DMS79 (cell line): ENCODE results near the gene KCNAB3.
A peak's percentile ranks its signal among the peaks of the same experiment; 100 is the strongest.

ENCODE experiments used
- DNase-seq: peaks from one replicate; lab custom pipeline; 2025; lab: John Stamatoyannopoulos, UW

The KCNAB3 gene

DNA sequence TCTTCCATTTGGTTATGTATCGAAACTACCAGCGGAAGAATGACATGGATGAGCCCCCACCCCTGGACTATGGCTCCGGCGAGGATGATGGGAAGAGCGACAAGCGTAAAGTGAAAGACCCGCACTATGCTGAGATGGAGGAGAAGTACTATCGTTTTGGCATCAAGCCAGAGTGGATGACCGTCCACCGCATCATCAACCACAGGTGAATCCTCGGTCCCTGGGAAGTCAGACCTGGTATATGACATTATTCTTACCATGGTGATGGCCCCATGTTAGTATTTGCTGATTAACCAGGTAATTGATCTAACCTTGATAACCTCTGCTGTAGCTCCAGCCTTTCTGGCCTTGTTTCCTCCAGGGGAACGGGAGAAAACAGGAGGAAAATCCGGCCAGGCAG is 32.6 kb downstream of the KCNAB3 start:
- DNase-seq: no peak

DNA sequence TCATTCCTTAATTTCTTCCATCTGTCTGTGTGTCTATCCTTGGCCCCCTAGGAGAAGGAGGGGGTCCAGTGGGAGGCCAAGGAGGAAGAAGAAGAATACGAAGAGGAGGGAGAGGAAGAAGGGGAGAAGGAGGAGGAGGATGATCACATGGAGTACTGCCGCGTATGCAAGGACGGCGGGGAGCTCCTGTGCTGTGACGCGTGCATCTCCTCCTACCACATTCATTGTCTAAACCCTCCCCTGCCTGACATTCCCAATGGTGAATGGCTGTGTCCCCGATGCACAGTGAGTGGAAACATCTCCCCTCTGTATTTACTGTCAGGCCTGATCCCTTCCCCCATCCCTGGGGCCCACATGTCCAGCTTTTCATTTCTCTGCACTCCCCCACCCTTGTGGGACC is 34.8 kb downstream of the KCNAB3 start:
- DNase-seq: no peak

- no peak for DNase-seq
These were observed 35.4 kb downstream of the KCNAB3 start for GRCh38 chr17:7894226-7894625.

GRCh38 chr17:7893187-7893880 is 36.3 kb downstream of the KCNAB3 start:
- no peak for DNase-seq

DNA sequence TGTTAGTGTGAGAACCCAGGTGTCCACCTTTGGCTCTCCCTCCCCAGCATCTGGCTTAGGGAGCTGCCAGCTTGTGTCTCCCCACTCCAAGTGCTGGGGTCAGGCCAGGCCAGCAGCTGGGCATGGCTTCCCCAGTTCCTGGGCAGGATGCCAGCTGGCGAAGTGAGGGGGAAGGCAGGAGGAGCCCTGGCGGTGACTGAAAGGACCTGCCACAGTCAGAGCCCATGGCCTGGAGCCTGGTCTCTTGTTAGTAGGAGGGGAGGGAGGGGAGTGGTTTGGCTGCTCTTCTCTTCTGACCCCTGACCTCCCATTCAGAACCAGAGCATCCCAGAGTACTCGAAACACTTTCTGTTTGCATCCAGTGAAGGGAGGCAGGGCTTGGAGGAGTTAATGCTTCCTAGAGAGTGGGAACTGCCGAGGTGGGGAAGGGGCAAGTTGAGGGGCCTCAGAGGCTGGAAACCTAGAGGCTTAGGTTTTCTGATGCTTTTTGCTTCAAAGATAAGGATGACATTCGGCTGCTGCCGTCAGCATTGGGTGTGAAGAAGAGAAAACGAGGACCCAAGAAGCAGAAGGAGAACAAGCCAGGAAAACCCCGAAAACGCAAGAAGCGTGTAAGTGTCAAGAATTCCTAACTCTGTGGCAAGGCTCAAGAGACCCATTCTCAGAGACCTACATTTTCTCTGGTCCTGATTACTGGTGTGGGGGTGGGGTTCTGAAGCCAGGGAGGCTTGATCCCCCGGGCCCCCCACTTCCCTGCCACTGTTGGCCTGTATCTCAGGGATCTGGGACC is 40.3 kb downstream of the KCNAB3 start:
- peak; percentile 95 for DNase-seq

DNA sequence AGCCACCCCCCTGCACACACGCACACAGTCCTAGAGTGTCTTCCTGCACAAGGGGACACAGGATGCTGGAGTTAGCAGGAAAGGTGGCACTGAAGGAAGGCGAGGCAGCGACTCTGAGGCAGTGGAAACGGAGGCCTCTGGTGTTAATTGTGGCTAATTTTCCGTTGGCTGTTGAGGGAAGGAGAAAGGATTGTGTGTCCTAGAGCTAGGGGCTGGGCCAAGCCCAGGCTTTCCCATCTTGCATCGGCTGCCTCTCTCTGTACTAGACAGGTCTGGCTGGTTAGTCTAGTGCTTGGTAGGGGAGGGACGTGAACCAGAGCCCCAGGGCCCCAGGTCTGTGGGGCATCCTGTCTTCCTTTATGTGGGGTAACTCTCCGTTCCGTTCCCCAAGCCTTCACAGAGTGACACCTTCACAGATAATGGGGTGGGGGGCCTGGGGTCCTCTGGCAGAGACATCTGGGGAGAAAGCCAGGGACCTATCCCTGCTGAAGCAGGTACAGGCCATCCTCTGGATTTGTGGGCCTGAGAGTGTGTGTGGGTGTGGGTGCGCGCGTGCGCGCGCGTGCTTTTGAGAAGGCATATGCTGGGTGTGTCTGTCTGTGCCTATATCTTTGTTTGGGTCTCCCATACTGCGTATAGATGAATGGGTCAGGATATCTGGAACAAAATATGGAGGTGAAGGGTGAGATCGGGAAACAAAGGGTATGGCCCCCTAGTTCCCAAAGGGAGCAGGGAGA is 41.3 kb downstream of the KCNAB3 start, which contains the start of gene CHD3:
Gene CHD3 (plus strand): TSS at position 606 of the 737 bp plus-strand sequence. CDS start 212 bp downstream, outside the sequence.
- peak; percentile 59 for DNase-seq

GRCh38 chr17:7887482-7888183 is 42.0 kb downstream of the KCNAB3 start:
- DNase-seq: peak; percentile 94

GRCh38 chr17:7887038-7887481 is 42.6 kb downstream of the KCNAB3 start:
- DNase-seq: no peak

DNA sequence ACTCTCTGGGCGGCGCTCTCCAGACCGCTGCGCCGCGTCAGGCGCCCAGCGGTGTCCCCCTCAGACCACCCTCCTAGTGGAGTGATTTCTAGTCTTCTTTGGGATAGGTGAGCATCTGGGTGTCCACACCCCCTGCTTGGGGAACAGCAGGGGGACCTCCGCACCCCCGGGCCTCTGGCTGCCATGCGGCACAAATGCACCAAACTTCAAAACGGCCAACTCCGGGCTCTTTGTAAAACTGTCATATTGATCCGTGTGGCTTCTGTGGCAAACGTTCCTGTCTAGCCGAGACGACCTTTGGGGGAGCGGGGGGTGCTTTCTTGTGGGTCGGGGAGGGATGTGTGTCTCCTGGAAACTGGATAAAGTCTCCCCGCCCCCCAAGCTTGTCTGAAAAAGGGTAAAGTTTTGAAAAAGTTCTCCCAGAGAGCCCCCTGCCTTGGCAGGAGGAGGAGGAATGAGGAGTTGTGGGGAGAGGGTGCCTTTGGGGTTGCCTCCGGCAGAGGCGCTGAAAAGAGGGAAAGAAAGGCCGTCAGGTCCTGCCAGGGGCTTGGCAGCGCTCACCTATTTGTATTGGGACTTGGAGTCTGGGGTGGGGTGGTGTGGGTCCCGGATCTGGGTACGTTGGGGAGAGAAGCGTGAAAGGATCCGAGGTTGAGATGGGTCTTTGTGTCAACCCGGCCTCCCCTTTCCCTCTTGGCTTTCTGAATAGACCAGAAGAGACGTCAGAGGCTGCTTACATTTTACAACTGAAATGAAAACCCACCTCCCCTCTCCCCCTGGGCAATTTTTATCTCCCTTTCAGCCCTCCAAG is 43.2 kb downstream of the KCNAB3 start:
- peak; percentile 53 for DNase-seq

DNA sequence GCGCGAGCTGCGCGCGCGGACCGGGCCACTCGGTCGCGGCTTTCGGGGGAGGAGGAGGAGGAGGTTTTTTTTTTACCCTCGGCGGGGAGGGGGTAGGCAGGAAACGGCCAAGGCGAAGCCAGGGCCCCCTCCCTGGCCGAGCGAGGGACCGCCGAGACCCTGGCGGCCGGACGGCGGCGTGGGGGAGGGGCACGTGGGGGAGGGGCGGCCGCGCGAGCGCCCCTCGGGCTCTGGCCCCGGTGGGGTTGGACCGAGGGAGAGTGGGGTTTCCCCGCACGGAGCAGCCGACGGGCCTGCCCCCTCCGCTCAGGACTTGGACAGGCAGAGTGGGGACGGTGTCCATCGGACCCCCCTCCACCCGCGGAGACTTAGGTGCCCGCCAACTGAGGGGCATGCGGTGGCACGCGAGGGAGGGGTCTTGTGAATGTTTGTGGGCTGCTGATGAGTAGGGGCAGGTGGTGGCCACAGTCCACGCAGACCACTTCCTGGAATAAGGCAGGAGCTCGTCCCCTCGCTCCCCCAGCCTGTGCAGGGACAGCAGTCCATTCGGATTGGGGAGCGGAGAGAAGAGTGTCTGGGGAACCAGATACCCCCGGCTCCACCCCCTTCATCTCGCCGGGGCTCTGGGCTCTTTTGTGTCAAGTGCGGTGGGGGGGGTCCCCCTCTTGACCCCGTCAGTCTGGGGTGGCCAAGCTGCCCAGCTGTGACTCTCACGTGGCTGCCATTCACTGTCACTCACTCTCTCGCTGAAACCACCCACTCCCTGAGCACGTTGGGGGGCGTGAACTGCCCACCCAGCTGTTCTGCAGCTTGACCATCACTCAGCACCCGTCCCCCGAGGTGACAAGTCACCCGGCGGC is 44.1 kb downstream of the KCNAB3 start:
- peak; percentile 55 for DNase-seq

DNA sequence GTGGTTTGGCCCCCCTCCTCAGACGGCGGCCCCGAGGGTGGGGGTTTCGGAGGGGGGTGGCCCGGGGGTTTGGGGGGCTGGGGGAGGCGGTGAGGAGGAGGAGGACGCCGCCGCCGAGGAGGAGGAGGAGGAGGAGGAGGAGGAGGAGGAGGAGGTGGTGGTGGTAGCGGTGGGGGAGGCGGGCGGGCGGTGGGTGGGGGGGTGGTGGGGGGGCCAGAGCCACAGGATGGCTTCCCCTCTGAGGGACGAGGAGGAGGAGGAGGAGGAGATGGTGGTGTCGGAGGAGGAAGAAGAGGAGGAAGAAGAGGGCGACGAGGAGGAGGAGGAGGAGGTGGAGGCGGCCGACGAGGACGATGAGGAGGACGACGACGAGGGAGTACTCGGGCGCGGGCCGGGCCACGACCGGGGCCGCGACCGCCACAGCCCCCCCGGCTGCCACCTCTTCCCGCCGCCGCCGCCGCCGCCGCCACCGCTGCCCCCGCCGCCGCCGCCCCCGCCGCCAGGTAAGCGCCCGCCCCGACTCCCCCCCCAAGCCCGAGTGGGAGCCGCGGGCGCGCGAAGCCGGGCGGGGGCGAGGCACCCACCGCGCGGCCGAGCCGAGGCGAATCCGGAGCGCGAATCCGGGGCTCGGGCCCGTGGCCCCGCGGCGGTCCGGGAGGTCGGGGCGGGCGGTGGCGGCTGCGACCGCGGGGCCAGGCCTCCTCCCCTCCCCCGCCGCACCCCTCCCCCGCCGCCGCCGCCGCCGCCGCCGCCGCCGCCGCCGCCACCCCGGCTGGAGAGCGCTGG is 44.9 kb downstream of the KCNAB3 start:
- DNase-seq: no peak

GRCh38 chr17:7883781-7884386 is 45.8 kb downstream of the KCNAB3 start:
- peak; percentile 28 for DNase-seq

GRCh38 chr17:7882629-7883028 is 47.0 kb downstream of the KCNAB3 start:
- no peak for DNase-seq

GRCh38 chr17:7882068-7882467 is 47.6 kb downstream of the KCNAB3 start:
- peak; percentile 52 for DNase-seq

DNA sequence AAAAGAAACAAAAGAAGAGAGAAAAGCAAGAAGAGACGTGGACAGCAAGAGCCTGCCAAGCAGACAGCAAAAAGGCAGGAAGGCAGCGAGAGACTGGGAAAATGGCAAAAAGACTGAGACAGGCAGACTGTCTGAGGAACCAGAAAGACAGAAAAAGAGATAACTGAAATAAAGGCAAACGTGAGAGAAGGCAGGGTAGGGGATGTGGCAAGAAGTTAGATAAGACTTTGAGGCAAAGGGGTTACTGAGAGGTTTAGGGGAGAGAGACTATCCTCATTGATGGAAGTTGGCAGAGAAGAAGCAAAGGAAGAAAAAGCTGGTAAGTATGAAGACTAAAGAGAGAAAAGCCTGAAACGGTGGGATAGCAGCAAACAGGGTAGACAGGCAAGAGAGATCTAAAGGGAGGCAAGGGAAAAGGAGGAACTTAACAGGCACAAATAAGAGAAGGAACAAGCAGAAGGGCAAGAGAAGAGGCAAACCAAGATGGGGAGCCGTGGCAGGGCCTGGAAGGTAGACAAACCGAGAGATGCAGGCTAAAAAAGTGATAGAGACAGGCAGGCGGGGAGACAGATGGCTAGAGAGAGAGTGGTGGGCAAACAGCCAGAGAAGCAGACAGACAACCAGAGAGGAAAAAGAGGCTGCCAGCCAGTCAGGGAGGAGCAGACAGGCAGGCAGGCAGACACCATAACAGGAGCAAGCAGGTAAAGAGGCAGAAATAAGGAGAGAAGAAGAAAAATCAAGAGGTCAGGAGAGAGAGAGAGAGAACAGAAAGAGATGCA is 48.2 kb downstream of the KCNAB3 start:
- peak; percentile 52 for DNase-seq

DNA sequence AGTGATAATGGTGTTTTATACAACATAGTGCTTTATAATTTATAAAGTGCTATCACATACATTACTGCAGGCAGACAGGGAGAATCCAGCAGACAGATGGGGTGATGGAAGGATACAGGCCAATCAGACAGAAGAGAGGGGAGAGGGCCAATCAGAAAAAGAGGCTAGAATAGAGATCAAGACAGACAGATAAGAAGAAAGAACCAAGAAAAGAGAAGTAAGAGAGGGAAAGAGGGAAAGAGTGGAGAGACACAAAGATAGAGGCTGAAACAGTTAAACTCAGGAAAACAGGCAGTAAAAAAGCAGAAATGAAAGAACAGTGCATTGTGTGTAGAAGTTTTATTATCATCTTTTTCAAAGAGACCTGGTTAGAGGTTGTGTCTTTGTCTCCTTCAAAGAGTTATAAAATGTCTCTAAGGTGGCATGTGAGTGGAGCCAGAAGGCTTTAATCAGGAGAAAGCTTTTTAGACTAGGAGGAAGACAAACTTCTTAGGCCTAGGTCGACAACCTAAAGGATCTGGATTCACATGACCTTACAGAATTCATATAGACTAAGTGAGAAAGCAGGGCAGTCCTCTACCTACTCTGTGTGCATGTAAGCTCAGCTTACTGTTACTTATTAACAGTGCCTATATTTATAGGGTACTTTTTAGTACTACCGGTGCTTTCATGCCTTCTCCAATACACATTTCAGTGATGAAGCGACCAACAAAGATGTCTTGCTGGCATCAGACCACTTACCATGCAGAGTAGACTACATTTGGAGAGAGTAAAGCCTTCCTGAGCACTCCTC is 49.4 kb downstream of the KCNAB3 start:
- no peak for DNase-seq

DNA sequence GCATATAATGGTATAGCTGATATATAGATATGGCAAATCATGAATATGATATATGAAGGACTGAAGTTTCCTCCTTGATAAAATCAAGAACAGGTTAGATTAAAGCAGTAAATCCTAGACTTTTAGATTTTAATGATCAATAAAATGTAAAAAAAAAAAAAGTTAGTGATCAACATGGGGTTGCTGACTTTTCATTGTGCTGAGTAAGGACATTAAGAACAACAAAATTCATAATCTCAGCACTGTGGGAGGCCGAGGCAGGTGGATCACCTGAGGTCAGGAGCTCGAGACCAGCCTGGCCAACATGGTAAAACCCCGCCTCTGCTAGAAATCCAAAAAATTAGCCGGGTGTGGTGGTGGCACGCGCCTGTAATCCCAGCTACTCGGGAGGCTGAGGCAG is 51.4 kb downstream of the KCNAB3 start:
- no peak for DNase-seq
